ENCODE results near the gene C9orf40. TPM values are rescaled to one million over a fixed set of nuclear protein-coding genes. Genes with fewer than 3 reads are reported as not detected.

The C9orf40 gene, protein sequence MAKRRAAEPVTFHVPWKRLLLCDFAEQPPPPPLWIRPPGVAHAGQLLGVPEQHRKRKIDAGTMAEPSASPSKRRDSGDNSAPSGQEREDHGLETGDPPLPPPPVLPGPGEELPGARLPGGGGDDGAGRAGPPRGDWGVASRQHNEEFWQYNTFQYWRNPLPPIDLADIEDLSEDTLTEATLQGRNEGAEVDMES
- total RNA-seq: 3.0 and 4.8 TPM in 2 replicates

DNA sequence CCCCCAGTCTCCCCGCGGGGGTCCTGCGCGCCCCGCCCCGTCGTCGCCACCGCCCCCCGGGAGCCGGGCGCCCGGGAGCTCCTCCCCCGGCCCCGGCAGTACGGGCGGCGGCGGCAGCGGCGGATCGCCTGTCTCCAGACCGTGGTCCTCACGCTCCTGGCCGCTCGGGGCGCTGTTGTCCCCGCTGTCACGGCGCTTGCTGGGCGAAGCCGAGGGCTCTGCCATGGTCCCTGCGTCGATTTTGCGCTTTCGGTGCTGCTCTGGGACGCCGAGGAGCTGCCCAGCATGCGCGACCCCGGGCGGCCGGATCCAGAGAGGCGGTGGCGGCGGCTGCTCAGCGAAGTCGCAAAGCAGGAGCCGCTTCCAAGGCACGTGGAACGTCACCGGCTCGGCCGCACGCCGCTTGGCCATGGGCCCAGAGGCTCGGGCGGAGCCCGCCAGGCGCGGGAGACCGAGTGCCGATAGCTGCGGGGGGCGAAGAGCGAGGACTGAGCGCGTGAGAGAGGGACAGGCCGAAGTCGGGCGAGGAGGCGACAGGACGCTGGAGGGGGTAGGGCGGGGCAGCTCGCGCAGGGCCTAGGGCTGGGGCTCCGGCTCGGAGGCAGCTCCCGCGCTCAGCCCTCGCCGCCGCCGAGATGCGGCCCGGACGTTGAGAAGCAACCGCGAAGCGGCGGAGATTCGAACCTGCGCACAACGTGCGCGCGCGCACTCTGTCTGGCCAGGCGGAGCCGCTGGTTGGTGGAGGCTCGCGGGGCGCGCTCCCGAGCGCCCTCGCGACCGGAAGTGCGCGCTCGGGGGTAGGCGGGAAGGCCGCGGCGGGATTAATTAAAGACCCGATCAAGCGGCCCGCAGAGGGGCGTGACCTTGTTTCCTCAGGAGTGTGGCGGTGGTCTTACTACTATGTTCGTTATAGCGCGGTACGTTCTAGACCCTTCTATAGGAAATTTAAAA, at the start of gene C9orf40:
TSS of gene C9orf40 (minus strand) at position 712 of the 951 bp plus-strand sequence. CDS start at position 411, 301 bp downstream.
- peak; percentile 55 for DNase-seq (ENCODE audit: low read depth, low spot score)

DNA sequence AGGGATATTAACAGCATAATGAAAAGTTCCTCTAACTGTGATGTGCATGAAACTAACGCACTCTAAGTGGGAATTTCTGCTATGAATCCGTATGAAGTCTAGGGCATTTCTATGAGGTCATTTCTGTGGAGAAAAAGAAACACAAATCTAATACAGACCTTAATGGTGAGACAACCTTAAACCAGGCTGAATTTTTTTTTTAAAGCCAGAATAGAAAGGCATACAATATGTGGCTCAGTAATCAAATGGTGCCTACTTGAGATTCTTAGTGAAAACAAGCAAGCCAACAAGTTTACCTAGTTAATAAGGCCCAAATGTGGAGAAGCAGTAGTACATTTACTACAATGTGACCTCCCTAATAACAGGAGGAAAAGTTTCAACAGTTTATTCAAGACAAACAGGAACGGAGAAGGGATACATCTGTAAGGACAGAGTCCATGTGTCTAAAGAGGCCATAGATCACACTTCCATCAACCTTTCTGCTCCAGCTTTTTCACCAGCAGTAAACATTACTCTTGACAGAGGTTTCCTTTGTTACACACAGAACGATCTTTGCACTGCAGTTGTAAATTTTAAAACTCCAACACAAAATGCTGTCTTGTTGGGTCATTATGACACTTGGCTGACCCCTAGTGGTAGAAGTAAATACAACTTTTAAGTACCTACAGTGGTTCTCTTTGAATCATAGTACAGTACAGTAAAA, 49.2 kb upstream of the C9orf40 start:
- peak; percentile 67 for DNase-seq (ENCODE audit: low read depth, low spot score)

DNA sequence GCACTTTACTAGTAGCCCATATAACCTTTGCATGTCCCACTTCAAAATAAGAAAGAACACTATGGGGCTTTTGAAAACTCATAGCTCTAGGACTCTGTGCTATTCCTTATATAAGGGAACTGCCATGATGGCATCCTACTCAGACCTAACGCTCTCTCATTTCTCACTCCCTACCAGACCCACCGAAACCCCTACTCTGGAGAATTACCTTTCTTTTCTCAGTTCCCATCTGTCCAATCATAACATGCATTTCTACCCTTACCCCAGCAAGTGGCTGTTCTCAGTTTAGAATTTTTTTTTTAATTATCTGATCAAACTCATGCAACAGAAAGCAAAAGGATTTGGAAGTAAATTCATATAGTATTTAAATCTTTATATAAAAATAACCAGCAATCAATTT, 48.1 kb upstream of the C9orf40 start:
- DNase-seq (ENCODE audit: low read depth, low spot score): no peak

DNA sequence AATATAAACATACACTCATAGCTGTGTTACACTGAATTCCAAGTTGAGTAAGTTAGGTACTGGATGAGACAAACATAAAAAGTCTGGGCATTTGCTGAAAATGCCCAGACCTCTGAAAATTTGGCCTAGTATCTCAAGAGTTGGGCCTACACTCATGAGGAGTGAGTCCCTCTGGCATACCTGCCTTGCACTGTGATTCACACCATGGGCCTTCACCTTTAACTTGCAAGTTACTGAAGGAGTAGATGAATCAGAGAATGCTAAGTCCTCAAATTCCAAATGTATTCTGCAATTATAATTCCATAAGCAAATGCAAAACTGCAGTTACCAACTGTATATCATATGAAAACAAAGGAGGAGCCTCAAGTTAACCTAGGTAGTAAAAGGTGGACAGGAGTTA, 32.3 kb upstream of the C9orf40 start:
- DNase-seq (ENCODE audit: low read depth, low spot score): no peak

DNA sequence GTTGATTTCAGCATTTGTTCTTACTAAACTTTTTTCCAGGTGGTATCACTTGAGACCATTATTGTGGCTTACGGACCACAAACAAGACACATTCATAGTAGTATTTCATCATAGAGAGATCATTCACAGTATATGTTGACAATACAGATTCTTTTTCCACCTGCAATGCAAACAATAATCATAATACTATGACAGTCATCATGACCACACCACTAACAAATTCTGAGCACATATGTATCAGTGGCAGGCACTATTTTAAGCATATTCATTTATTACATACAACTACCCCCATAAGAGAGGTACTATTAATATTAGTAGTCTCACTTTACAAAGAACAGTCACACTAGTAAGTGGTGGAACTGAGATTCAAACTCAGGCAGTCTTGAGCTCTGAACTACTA, 31.0 kb upstream of the C9orf40 start:
- DNase-seq (ENCODE audit: low read depth, low spot score): no peak

DNA sequence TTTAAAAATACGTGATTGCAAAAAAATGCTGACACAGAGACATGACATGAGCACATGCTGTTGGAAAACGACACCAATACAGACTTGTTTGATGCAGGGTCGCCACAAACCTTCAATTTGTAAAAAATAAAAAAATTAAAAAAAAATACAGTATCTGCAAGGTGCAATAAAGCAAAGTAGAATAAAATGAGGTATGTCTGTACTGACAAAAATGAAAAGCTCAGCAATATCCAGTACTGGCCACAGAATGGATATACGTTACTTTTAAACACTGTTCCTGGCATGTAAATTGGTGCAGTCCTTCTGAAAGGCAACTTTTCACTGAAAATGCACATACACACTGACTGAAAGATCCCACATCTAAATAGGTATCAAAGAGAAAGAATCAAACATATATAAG, 27.1 kb upstream of the C9orf40 start:
- DNase-seq (ENCODE audit: low read depth, low spot score): no peak

DNA sequence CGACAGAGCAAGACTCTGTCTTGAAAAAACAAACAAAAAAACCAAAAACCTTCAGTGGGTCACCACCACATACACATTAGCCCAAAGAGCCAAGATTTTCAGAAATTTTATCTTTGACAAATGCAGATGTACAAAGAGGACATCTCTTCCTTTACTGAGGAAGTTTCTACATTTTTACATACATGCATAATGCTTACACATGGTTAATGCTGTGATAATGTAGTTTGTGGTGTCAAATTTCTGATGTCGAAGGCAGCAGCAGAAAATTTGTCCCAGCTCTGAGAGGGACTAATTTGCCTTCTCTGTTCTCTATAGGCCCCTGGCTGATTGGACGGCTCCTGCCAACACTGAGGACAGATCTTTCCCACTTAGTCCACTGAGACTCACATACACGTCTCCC, 24.6 kb upstream of the C9orf40 start:
- no peak for DNase-seq (ENCODE audit: low read depth, low spot score)

DNA sequence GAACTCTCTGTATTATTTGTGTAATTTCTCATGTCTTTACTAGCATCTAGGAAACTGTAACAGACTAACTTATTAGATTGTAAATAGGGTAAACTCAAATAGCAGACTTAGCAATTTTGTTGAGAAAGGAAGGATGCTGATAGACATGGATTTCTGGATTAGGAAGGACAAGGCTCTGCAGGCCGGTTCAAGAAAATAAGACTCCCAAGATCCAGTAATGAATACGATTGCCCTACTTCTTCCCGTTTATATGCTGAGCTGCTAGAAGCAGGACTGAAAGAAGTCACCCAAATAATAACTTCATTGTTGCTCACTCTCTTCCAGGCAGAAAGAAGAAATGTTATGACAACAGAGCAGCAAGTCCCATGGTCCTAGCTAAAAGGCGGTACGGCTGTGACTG, 22.8 kb upstream of the C9orf40 start:
- no peak for DNase-seq (ENCODE audit: low read depth, low spot score)

DNA sequence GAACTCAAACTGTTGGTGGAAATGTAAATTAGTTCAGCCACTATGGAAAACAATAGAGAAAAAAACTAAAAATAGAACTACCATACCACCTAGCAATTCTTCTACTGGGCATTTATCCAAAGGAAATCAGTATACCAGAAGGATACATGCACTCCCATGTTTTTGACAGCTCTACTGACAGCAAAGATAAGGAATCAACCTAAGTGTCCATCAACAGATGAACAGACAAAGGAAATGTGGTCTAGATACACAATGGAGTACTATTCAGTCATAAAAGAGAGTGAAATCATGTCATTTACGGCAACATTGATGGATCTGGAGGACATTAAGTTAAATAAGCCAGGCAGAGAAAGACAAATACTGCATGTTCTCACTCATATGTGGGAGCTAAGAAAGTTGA, 21.8 kb upstream of the C9orf40 start:
- DNase-seq (ENCODE audit: low read depth, low spot score): no peak

DNA sequence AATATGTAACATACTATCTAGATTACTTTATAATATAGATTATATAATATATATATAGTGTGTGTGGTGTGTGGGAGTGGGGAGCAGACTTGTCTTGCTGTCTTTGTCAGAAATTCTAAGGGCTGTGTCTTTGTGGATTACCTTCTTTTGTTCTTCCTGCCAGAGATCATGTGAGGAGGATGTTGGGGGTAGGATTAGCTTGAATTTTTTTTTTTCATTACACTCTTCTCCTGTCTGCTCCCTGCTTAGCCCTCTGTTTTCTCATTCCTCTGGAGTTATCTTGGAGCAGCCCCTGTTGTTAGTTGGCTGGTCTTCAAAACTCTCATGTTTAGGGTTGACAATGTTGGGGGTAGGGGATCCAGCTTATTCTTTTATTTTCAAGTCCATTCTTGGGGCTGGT, 21.0 kb upstream of the C9orf40 start:
- DNase-seq (ENCODE audit: low read depth, low spot score): no peak

DNA sequence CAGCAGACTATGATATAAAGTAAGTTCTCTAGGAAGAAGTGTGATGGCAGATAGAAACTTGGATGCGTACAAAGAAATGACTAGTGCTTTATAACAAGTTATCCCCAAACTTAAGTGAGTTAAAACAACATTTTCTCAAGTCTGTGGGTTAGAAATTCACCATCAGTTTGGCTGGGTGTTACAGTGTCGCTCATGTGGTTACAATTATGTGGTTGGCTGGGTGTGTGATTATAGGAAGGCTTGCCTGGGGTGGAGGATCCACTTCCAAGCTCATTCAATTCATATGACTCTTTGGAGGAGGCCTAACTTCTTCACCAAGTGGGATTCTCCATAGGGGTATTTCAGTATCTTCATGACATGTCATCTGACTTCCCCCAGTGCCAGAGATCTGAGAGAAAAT, 10.3 kb upstream of the C9orf40 start:
- DNase-seq (ENCODE audit: low read depth, low spot score): no peak

DNA sequence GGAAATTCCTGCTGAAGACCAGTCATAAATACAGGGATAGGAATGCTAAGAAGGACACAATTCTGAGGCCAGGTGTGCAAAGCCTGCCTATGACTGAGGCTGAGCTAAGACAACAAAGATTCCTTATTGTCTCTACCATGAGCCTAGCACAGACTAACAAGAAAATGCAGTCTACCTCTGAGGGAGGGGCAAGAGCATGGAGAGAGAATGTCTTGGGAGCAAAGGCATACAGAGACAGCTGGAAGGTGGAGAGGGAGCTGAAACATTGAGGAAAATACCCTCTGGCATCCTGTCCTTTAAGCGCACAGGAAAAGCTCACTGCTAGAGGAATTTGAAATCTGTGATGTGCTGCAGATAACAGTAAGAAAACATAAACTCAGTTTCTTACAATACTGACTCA, 8.8 kb upstream of the C9orf40 start:
- no peak for DNase-seq (ENCODE audit: low read depth, low spot score)

DNA sequence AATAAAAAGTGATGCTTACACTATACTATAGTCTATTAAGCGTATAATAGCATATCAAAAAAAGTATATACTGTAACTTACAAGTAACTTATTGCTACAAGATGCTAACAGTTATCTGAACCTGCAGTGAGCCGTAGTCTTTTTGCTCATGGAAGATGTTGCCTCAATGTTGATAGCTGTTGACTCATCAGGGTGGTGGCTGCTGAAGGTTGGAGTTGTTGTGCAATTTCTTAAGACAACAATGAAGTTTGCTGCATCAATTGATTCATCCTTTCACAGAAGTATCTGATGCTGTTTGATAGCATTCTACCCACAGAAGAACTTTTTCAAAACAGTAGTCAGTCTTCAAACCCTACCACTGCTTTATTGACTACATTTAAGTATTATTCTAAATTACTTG, 7.8 kb upstream of the C9orf40 start:
- no peak for DNase-seq (ENCODE audit: low read depth, low spot score)

DNA sequence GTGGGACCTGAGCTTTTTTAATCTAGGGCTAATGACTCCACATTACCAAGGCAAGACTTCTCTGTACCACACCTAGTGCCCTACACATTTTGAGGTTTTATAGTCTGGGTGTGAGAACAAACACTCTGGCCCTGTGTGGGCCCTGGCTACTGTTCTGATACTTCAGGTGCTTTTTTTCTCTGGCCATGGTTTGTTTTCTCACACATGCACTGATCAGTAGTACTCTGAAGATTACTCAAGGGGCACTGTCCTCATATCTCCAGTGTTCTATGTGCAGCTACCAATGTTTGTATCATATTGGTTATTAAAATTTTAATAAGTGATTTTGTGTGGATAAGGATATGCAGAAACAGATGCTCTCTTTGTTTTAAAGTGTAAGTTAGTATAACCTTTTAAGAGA, 5.9 kb upstream of the C9orf40 start:
- no peak for DNase-seq (ENCODE audit: low read depth, low spot score)

DNA sequence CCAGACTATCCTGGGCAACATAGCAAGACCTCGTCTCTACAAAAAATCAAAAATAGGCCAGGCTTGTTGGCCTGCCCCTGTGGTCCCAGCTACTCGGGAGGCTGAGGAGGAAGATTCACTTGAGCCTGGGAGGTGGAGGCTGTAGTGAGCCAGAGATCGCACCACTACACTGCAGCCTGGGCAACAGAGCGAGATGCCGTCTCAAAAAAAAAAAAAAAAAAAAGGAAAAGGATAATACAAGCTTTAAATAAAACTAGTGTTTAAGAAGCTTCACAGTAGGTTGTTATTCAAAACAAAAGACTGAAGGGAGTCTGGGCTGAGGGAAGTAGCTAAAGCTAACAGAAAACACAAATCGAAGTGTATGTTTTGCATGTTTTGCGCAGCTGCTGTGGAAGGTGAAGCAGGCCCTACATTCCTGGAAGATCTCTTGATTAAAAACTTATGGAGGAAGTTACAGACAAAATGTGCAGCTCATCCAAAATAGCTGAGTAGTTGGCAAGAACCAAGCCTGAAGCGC, 581 bp upstream of the C9orf40 start:
- DNase-seq (ENCODE audit: low read depth, low spot score): no peak

DNA sequence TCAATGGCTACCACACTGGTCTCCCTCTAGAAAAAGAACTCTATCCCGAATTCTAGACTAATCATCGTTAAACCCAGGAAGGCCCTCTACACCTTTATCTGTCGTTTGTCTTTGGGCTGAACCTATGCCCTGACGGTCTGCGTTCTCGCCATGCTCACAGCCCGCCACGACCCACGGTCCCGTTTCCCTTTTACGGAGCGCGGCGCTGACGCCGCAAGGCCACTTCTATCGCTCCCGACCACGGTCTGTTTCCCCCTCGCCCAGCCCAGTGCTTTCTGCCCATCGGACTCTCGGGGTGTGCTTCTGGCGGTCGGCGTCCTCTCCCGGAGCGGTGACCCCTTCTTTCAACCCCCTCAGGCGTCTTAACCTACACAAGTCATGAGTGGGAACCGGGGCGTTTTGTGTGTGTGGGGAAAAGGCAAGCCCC, 974 bp downstream of the C9orf40 start:
- no peak for DNase-seq (ENCODE audit: low read depth, low spot score)

DNA sequence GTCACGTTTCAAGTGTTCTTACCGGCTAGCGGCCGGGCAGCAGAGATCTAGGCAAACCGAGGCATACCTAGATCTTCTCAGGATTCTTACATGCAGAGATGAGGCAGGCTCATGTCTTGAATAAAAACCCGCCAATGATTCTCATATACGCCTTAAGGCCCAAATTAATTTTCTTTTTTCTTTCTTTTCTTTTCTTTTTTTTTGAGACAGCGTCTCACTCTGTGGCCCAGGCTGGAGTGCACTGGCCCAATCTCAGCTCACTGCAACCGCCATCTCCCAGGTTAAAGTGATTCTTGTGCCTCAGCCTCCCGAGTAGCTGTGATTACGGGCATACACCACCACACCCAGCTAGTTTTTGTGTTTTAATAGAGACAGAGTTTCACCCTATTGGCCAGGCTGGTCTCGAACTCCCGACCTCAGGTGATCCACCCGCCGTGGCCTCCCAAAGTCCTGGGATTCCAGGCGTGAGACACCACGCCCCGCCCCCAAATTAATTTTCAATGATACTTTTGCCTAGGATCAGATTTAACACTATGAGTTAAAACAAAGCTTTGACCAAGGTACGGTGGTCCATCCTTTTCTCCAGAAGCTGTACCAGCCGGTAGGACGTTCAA, 1.5 kb downstream of the C9orf40 start:
- no peak for DNase-seq (ENCODE audit: low read depth, low spot score)

DNA sequence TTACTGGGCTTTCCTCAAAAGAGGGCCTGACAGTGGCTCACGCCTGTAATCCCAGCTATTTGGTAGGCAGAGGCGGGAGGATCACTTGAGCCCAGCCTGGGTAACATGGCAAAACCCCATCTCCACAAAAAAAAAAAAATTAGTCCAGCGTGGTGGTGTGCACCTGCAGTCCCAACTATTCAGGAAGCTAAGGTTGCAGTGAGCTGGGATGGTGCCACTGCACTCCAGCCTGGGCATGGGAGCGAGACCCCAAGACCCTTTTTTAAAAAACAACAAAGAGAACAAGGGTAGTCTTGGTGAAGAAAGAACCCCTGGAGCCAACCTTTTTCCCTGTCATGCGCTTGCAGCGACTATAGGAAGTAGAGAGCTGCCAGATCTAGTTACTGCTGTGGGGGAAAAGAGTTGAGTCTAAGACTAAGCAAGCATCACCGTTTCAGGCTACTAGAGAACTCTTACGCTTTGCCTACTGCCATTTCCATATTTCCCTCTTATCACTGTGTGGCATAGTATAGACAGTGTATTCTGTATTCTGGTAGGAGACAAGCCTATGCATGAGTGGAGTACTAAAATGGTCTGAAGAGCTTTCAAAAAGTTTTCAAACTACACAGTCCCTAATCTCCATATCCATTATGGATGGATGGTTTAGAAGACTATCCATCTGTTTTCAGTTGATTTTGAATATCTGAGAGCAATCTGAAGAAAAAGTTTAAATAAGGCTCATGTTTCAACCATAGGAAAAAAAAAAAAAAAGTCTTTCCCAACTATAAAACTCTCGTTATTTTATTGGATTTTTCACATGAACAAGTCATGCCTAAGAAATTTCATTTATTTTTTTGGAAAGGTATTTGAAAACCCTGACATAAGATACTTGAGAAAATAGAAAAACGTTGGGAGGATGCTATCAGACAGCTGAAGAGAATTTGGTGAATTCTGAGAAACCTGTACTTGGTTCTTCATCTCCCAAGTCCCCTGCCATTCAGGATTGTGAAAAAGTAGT, 2.6 kb downstream of the C9orf40 start:
- no peak for DNase-seq (ENCODE audit: low read depth, low spot score)

DNA sequence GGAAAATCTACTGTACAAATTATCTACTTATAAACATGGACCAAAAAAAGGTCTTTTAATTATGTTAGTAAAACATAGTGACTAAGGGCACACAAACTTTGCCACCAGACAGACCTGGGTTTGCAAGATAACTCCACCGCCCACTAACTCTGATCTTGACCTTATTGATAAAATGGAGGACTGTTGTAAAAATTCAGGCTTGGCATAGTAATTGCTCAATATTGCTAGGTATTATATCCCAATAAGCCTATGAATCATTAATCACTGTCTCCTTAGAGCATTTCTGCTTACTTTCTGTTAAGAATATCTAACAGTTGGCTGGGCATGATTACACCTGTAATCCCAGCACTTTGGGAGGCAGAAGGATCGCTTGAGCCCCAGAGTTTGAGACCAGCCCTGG, 3.8 kb downstream of the C9orf40 start:
- DNase-seq (ENCODE audit: low read depth, low spot score): no peak

DNA sequence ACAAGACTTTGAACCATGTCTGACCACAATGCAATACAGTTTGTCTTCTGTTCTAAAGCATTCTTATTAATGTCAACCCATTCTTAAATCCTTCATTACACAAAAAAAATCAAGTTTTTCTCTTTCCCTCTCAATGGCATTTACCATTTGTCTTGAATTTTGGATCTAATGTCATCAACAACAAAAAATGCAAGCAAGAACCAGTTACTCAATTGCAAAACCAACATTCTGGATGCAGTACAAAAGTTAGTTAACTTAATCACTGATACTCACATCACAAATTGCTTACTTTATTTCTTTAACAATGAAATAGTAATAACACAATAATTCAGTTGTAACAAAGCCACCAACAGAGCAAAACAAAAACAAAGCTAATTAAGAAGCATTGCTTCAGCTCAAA, 6.0 kb downstream of the C9orf40 start:
- DNase-seq (ENCODE audit: low read depth, low spot score): no peak

Data from pulmonary artery endothelial cell (primary cell).